ENCODE results near the gene TEX12.

GRCh38 chr11:112172362-112172994, 5.3 kb downstream of the TEX12 start:
- no peak for TF ChIP-seq CTCF (IDR thresholded peaks at IDR 0.05)
- TF ChIP-seq POLR2A (IDR thresholded peaks at IDR 0.05), result no peak

All from uterus (tissue), 2 donors.